ENCODE results near the gene CCDC74A.
"Not testable (repeated sequence)": the region's sequence is repeated elsewhere in the genome, so short reads cannot be mapped to it uniquely, and the experiment has no call there.

CCDC74A gene

GRCh38 chr2:131482506-131483155 lies 45.1 kb upstream of the CCDC74A start:
- not testable (repeated sequence) for H2BK120ac ChIP-seq (ENCODE audit: insufficient read depth, low read length, poor library complexity); H3K27me3 ChIP-seq (ENCODE audit: insufficient read depth, low read length); H3K14ac ChIP-seq (ENCODE audit: low read length); H3K23ac ChIP-seq (ENCODE audit: low read length); H3K9ac ChIP-seq (ENCODE audit: low read length); DNase-seq; H4K8ac ChIP-seq (ENCODE audit: low read depth, low read length); H2BK5ac ChIP-seq (ENCODE audit: low read depth, low read length, poor library complexity); H3K79me2 ChIP-seq (ENCODE audit: control insufficient read depth, insufficient read depth, low read length, poor library complexity); H2AFZ ChIP-seq (ENCODE audit: insufficient read depth, low read length, poor library complexity); H4K91ac ChIP-seq (ENCODE audit: low read depth, low read length); H3K4me2 ChIP-seq (ENCODE audit: low read length); H3K9me3 ChIP-seq (ENCODE audit: insufficient read depth, low read depth, low read length); H2BK12ac ChIP-seq (ENCODE audit: low read length); H3K18ac ChIP-seq (ENCODE audit: low read length); H3K4ac ChIP-seq (ENCODE audit: low read depth, low read length); H4K12ac ChIP-seq (ENCODE audit: low read depth, low read length); H3K4me3 ChIP-seq (ENCODE audit: low read depth, low read length); H2AK5ac ChIP-seq (ENCODE audit: low read length); H3K27ac ChIP-seq (ENCODE audit: low read depth, low read length); H3K79me1 ChIP-seq (ENCODE audit: low read length); H3K4me1 ChIP-seq (ENCODE audit: control insufficient read depth in 1 of 2, insufficient read depth in 2 of 2, low read length in 2 of 2)
- no CpG with 5 or more reads among the region's 19 CpGs for WGBS (ENCODE audit: extremely low coverage, insufficient coverage, insufficient read length)
- H3K36me3 ChIP-seq (ENCODE audit: control insufficient read depth in 1 of 2, insufficient read depth in 2 of 2, low read length in 2 of 2), result peaks cover 6 to 13% of the 10 kb centered on the region in 2 experiments

GRCh38 chr2:131483981-131484820 lies 43.5 kb upstream of the CCDC74A start:
- peaks cover 8 to 13% of the 10 kb centered on the region in 2 experiments for H3K36me3 ChIP-seq (ENCODE audit: control insufficient read depth in 1 of 2, insufficient read depth in 2 of 2, low read length in 2 of 2)
- H2AK5ac ChIP-seq (ENCODE audit: low read length); H2BK12ac ChIP-seq (ENCODE audit: low read length); H3K14ac ChIP-seq (ENCODE audit: low read length); H2BK120ac ChIP-seq (ENCODE audit: insufficient read depth, low read length, poor library complexity); H3K79me1 ChIP-seq (ENCODE audit: low read length); H3K4me1 ChIP-seq (ENCODE audit: control insufficient read depth in 1 of 2, insufficient read depth in 2 of 2, low read length in 2 of 2); H3K4ac ChIP-seq (ENCODE audit: low read depth, low read length); H2AFZ ChIP-seq (ENCODE audit: insufficient read depth, low read length, poor library complexity); H3K4me2 ChIP-seq (ENCODE audit: low read length); H3K27ac ChIP-seq (ENCODE audit: low read depth, low read length); DNase-seq; H4K12ac ChIP-seq (ENCODE audit: low read depth, low read length); H2BK5ac ChIP-seq (ENCODE audit: low read depth, low read length, poor library complexity); H3K9me3 ChIP-seq (ENCODE audit: insufficient read depth, low read depth, low read length); H4K91ac ChIP-seq (ENCODE audit: low read depth, low read length); H4K8ac ChIP-seq (ENCODE audit: low read depth, low read length); H3K9ac ChIP-seq (ENCODE audit: low read length); H3K27me3 ChIP-seq (ENCODE audit: insufficient read depth, low read length); H3K79me2 ChIP-seq (ENCODE audit: control insufficient read depth, insufficient read depth, low read length, poor library complexity); H3K23ac ChIP-seq (ENCODE audit: low read length); H3K18ac ChIP-seq (ENCODE audit: low read length); H3K4me3 ChIP-seq (ENCODE audit: low read depth, low read length): not testable (repeated sequence)
- no CpG with 5 or more reads among the region's 24 CpGs for WGBS (ENCODE audit: extremely low coverage, insufficient coverage, insufficient read length)

GRCh38 chr2:131484906-131485460 lies 42.7 kb upstream of the CCDC74A start:
- not testable (repeated sequence) for H3K4ac ChIP-seq (ENCODE audit: low read depth, low read length); H4K8ac ChIP-seq (ENCODE audit: low read depth, low read length); H2BK5ac ChIP-seq (ENCODE audit: low read depth, low read length, poor library complexity); H3K23ac ChIP-seq (ENCODE audit: low read length); H3K27me3 ChIP-seq (ENCODE audit: insufficient read depth, low read length); H3K4me2 ChIP-seq (ENCODE audit: low read length); H2BK120ac ChIP-seq (ENCODE audit: insufficient read depth, low read length, poor library complexity); H3K9ac ChIP-seq (ENCODE audit: low read length); H3K79me1 ChIP-seq (ENCODE audit: low read length); H2AK5ac ChIP-seq (ENCODE audit: low read length); H3K14ac ChIP-seq (ENCODE audit: low read length); H3K18ac ChIP-seq (ENCODE audit: low read length); H2AFZ ChIP-seq (ENCODE audit: insufficient read depth, low read length, poor library complexity); H3K9me3 ChIP-seq (ENCODE audit: insufficient read depth, low read depth, low read length); H4K91ac ChIP-seq (ENCODE audit: low read depth, low read length); DNase-seq; H3K4me1 ChIP-seq (ENCODE audit: control insufficient read depth in 1 of 2, insufficient read depth in 2 of 2, low read length in 2 of 2); H3K27ac ChIP-seq (ENCODE audit: low read depth, low read length); H3K4me3 ChIP-seq (ENCODE audit: low read depth, low read length); H2BK12ac ChIP-seq (ENCODE audit: low read length); H4K12ac ChIP-seq (ENCODE audit: low read depth, low read length); H3K79me2 ChIP-seq (ENCODE audit: control insufficient read depth, insufficient read depth, low read length, poor library complexity)
- peaks cover 10 to 17% of the 10 kb centered on the region in 2 experiments for H3K36me3 ChIP-seq (ENCODE audit: control insufficient read depth in 1 of 2, insufficient read depth in 2 of 2, low read length in 2 of 2)
- no CpG with 5 or more reads among the region's 11 CpGs for WGBS (ENCODE audit: extremely low coverage, insufficient coverage, insufficient read length)

GRCh38 chr2:131486201-131486902 lies 41.3 kb upstream of the CCDC74A start:
- H3K23ac ChIP-seq (ENCODE audit: low read length); H2AFZ ChIP-seq (ENCODE audit: insufficient read depth, low read length, poor library complexity); H3K27ac ChIP-seq (ENCODE audit: low read depth, low read length); H2BK120ac ChIP-seq (ENCODE audit: insufficient read depth, low read length, poor library complexity); H4K91ac ChIP-seq (ENCODE audit: low read depth, low read length); H3K4me1 ChIP-seq (ENCODE audit: control insufficient read depth in 1 of 2, insufficient read depth in 2 of 2, low read length in 2 of 2); H2BK5ac ChIP-seq (ENCODE audit: low read depth, low read length, poor library complexity); H3K27me3 ChIP-seq (ENCODE audit: insufficient read depth, low read length); H3K14ac ChIP-seq (ENCODE audit: low read length); H2BK12ac ChIP-seq (ENCODE audit: low read length); H4K12ac ChIP-seq (ENCODE audit: low read depth, low read length); H3K79me1 ChIP-seq (ENCODE audit: low read length); H3K18ac ChIP-seq (ENCODE audit: low read length); H3K4me2 ChIP-seq (ENCODE audit: low read length); H3K9ac ChIP-seq (ENCODE audit: low read length); H3K79me2 ChIP-seq (ENCODE audit: control insufficient read depth, insufficient read depth, low read length, poor library complexity); H3K4ac ChIP-seq (ENCODE audit: low read depth, low read length); H4K8ac ChIP-seq (ENCODE audit: low read depth, low read length); H3K9me3 ChIP-seq (ENCODE audit: insufficient read depth, low read depth, low read length); H2AK5ac ChIP-seq (ENCODE audit: low read length); H3K4me3 ChIP-seq (ENCODE audit: low read depth, low read length): not testable (repeated sequence)
- H3K36me3 ChIP-seq (ENCODE audit: control insufficient read depth in 1 of 2, insufficient read depth in 2 of 2, low read length in 2 of 2), result peaks cover 11 to 19% of the 10 kb centered on the region in 2 experiments
- no CpG with 5 or more reads among the region's 14 CpGs for WGBS (ENCODE audit: extremely low coverage, insufficient coverage, insufficient read length)
- peak; percentile 65 to 79 for DNase-seq
